Testis (tissue), 3 donors: ENCODE data around the gene TMEM269. TPM values are rescaled to one million over a fixed set of nuclear protein-coding genes. Genes with fewer than 3 reads are reported as not detected.

Source experiments
- DNase-seq: peaks from one replicate; pipeline ENCODE4 v3.0.0-alpha.2; 2019
- H3K27ac ChIP-seq, 2 donors: fragments of 200-600 bp; sonication (generic); one replicate each; pipeline ENCODE4 v1.5.1; 2019
- H3K27me3 ChIP-seq: fragments of 200-600 bp; sonication (generic); one replicate; pipeline ENCODE4 v1.5.1; 2019
- H3K36me3 ChIP-seq: fragments of 200-600 bp; sonication (generic); one replicate; pipeline ENCODE4 v1.5.1; 2017; ENCODE audit warnings: low read depth; ENCODE audit errors: missing control alignments
- H3K4me1 ChIP-seq: fragments of 200-600 bp; sonication (generic); one replicate; pipeline ENCODE4 v1.5.1; 2019
- H3K4me3 ChIP-seq, 2 donors: fragments of 200-600 bp; sonication (generic); one replicate each; pipeline ENCODE4 v1.5.1; 2017 to 2019
- H3K9me3 ChIP-seq: fragments of 200-600 bp; sonication (generic); one replicate; pipeline ENCODE4 v1.5.1; 2017
- CTCF ChIP-seq, 3 experiments: fragments of 450-650 bp in 2 of 3; fragments of 200-600 bp in 1 of 3; sonication (generic) in 1 of 3; IDR thresholded peaks; one replicate each; pipeline ENCODE4 v1.5.1; 2016 to 2019; ENCODE audit warnings: antibody characterized with exemption in 3 of 3, mild to moderate bottlenecking in 2 of 3, moderate library complexity in 1 of 3
- POLR2A ChIP-seq: fragments of 450-650 bp; IDR thresholded peaks from one replicate; pipeline ENCODE4 v1.6.1; 2017; ENCODE audit warnings: antibody characterized with exemption, mild to moderate bottlenecking, moderate library complexity
- WGBS, 2 donors: methylation state at CpG; one replicate each; pipeline ENCODE4 v1.1.5; 2018; 5-methylcytosine and 5-hydroxymethylcytosine counted together
- intact Hi-C: fragments of 100-400 bp; cut with DNase I; formaldehyde crosslinking; loops from one replicate; pipeline ENCODE4 v1.15.1; 2023; ENCODE audit warnings: low total_unique reads
- polyA plus RNA-seq: library from polyadenylated mRNA; stranded (reverse); fragments of 350-450 nt; fragmentation: Illumina TruSeq; extraction: RNeasy Lipid Tissue Mini Kit (QIAGEN cat#74804); gene quantifications from one replicate; pipeline ENCODE4 v1.2.3, GENCODE V29; 2014; ENCODE audit warnings: low read depth, low replicate concordance; ENCODE audit not compliant: insufficient read depth
- total RNA-seq, 2 donors: library from RNA; depleted of rRNA; stranded (reverse); fragments of >200 nt; gene quantifications; one replicate each; pipeline ENCODE4 v1.2.3, GENCODE V29; 2016

TMEM269 gene
- total and polyA plus RNA-seq, 3 donors from 2014 or later = 0.68 to 3.5 (median 1.6) TPM

GRCh38 chr1:42742617-42743316, 42.0 kb upstream of the TMEM269 start:
- no peaks in the 10 kb centered on the region for H3K36me3 ChIP-seq
- H3K4me3 ChIP-seq = no peak overlapping the region
- H3K4me1 ChIP-seq = no peaks in the 10 kb centered on the region
- H3K27ac ChIP-seq = no peak overlapping the region
- intact Hi-C loops = no loop called here
- 88 to 91% methylated on average over 9 of the region's 9 CpGs for WGBS, 2 donors
- TF ChIP-seq POLR2A (no peak), CTCF (IDR thresholded peaks at IDR 0.05) (no peak)
- H3K9me3 ChIP-seq = no peaks in the 10 kb centered on the region
- H3K27me3 ChIP-seq = no peaks in the 10 kb centered on the region
- no peak for DNase-seq

GRCh38 chr1:42743317-42744147, 41.3 kb upstream of the TMEM269 start:
- TF ChIP-seq CTCF (IDR thresholded peaks at IDR 0.05) = no peak
- TF ChIP-seq POLR2A = no peak
- Histone ChIP-seq H3K36me3 (no peaks in the 10 kb centered on the region), H3K9me3 (no peaks in the 10 kb centered on the region), H3K27ac (no peak overlapping the region), H3K4me3 (no peak overlapping the region), H3K27me3 (no peaks in the 10 kb centered on the region), H3K4me1 (no peaks in the 10 kb centered on the region)
- no peak for DNase-seq
- intact Hi-C loops = no loop called here
- 85 to 90% methylated on average over 21 of the region's 21 CpGs for WGBS, 2 donors

DNA sequence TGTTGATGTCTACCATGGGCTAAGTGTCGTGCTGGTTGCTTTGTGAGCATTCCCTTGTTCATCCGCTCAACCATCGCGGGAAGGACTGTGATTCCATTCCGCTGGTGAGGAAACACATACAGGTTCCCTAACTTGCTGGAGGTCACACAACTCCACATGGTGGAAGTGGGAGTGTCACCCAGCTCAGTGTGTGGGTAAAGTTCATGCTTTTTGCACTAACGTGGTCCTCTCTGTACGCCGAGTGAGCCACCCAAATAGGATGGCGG, 40.7 kb upstream of the TMEM269 start:
- Histone ChIP-seq H3K9me3 (no peaks in the 10 kb centered on the region), H3K27me3 (no peaks in the 10 kb centered on the region), H3K27ac (no peak overlapping the region), H3K36me3 (no peaks in the 10 kb centered on the region), H3K4me3 (no peak overlapping the region), H3K4me1 (no peaks in the 10 kb centered on the region)
- TF ChIP-seq CTCF (IDR thresholded peaks at IDR 0.05) = no peak
- TF ChIP-seq POLR2A = no peak
- WGBS, 2 donors = 95% methylated on average over 9 of the region's 9 CpGs
- no peak for DNase-seq
- intact Hi-C loops = no loop called here

DNA sequence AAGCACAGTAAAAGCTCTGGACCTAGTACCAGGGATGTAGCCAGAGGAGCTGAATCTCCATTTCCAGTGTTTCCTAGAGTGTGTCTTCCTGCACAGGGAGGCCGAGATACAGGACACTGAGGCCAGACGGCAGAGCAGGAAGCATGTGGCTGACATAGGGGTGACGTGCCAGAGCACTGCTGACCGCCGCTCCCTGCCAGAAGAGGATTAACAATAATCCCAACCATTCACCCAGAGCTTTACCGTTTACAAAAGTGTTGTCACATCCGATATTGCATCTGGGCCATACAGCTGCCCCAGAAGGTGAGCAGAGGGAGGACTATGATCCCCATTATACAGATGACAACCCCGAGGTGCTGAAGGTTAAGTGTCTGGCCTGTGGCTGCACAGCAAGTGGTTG, 38.9 kb upstream of the TMEM269 start:
- Histone ChIP-seq H3K27me3 (no peaks in the 10 kb centered on the region), H3K27ac (no peak overlapping the region), H3K9me3 (no peaks in the 10 kb centered on the region), H3K4me3 (no peak overlapping the region), H3K36me3 (no peaks in the 10 kb centered on the region), H3K4me1 (no peaks in the 10 kb centered on the region)
- DNase-seq = no peak
- TF ChIP-seq POLR2A (no peak), CTCF (IDR thresholded peaks at IDR 0.05) (no peak)
- intact Hi-C loops = no loop called here
- WGBS, 2 donors = 81 to 83% methylated on average over 7 to 8 of the region's 8 CpGs
